GM19372 (cell line): ENCODE measurements around the gene SORCS2.

ENCODE experiments used
- ATAC-seq: cut with Tn5 transposase; IDR thresholded peaks from one replicate; pipeline ENCODE4 v1.9.1; 2021; ENCODE audit warnings: mild to moderate bottlenecking, low read depth, moderate library complexity; ENCODE audit not compliant: unreplicated experiment

The SORCS2 gene

DNA sequence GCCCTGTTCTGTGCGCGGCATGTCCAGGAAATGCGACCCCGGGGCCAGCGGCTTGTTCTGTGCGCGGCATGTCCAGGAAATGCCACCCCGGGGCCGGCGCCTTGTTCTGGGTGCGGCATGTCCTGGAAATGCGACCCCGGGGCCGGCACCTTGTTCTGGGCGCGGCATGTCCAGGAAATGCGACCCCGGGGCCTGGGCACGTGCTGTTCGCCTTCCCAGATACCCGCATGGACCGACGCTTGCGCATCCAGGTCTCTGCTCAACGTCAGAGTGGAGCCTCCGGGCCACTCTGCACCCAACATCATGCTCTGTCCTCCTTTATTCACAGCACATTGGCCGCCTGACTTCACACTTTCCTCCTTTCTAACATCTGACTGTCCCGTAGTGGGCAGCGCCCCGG is 318.2 kb downstream of the SORCS2 start:
- no peak for ATAC-seq

DNA sequence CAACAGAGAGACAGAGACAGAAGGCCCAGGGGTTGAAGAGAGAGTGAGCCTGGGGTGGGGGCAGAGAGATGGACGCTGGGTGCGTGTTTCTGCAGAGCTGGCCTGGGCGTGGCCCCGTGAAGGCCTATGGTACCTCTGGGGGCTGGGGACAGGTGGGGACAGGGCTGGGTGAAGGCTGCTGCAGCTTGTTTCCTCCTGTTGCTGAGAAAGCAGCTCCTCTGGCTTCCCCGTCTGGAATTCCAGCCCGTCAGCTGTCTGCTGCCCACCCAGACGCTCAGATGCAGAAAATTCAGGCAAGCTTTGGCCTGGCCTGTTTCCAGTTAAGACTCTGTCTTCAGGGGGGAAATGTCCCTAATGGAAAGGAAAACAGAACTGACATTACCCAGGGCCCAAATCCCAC is 319.2 kb downstream of the SORCS2 start:
- no peak for ATAC-seq

DNA sequence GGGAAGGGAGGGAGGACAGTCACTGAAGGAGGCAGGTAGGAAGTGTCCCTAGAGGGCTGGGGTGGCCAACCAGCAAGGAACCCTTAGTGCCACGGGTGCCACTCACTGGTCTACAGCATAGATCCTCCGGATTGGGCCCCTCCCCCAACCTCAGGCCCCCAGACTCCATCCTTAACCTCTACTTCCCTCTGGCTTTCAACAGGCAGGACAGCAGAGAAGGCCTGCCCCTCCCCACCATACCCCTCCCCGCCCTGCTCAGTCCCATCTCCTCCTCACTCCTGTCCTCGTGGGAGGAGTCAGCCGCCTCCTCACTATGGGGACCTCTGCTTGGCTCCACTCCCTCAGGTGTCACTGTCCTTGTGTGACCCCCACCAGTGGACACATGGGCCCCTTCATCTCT is 320.1 kb downstream of the SORCS2 start:
- ATAC-seq, result no peak

DNA sequence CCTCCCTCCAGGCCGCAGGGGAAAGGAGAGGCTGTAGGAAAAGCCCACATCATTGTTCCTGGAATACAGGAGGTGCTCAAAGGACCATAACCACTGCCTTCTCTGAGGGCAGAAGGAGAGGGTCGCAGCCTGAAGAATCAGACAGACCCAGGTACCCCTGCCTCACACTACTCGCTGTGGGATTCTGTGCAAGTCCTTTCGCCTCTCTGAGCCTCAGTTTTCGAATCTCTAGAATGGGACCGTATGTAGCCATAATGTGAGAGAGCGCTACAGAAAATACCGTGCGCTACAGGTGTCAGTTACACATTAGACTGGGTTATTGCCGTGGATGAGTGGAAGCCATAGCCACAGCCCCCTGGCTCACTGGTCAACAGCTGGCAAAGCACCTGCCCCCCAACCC is 320.6 kb downstream of the SORCS2 start:
- no peak for ATAC-seq

DNA sequence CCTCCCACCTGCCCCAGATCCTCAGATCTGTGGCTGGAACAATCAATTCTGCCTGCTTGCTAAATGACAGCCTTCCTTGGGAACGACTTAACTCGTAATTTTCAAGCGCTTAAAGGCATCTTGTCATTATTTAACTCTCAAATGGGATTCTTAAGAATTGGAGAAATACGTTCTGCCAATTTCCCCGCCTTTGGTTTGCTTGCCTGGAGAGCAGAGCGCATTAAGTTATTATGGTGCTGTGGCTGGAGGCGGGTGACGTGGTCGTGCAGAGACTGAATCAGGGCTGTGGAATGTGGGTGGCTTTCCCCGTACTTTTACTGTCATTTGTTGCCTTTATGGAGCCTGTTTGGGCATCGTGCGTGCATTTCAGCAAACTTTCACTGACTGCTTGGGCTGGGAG is 321.3 kb downstream of the SORCS2 start:
- ATAC-seq, result no peak

DNA sequence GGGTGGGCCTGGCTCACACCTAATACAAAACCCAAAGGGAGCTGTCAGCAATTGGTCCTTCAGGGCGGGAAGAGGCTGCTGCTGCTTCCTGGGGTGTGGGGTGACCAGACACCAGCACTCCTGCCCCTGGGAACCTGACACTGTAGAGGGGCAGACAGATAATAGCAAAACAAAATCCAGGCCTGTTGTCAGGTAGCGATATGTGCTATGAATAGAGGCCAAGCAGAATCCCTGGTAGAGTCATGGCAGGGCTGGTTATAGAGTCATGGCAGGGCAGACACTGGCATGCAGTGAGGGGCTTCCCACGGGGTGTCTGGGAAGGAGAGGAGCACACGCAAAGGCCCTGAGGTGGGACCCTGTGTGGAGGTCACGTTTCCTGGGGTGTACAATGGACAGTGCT is 321.9 kb downstream of the SORCS2 start:
- no peak for ATAC-seq

DNA sequence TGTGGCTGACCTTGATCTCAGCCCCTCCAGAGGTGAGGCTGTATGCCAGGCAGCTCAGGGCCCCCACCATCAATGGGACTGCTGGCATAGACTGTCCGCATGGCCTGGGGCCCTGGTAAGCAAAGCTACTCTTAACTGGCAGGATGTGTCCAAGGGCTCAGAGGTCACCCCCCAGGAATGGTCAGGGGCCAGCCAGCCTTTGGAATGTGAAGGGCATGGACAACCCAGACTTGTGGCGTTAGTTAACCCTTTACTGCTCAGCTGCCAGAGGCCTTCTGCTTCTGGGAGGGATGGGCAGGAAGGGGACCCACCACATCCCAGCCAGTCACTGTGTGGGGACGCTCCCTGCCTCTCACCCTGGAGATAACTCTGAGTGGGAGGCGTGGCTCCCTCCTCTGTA is 322.5 kb downstream of the SORCS2 start:
- no peak for ATAC-seq

DNA sequence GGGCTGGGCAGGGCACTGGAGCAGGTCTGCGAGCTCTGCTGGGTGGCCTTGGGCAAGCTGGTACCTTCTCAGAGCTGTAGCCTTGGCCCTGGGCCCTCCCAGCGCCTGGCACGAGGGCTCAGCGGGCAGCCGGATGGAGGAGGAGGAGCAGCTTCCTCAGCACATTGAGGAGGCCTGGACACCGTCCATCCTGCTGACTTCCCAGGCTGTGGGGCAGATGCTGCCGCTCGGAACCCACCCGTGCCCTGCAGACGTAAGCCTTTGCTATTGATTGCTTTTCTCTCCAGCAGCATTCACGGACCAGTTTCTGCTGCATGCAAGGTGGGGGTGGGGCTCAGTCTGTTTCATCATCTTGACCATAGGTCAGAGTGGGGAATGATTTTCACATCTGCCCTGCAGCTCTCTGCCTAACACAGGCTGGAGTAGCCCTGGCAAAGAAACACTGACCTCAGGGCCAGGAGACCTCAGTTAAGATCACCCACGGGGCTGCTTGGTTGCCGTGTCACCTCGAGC is 323.1 kb downstream of the SORCS2 start:
- ATAC-seq, result no peak

DNA sequence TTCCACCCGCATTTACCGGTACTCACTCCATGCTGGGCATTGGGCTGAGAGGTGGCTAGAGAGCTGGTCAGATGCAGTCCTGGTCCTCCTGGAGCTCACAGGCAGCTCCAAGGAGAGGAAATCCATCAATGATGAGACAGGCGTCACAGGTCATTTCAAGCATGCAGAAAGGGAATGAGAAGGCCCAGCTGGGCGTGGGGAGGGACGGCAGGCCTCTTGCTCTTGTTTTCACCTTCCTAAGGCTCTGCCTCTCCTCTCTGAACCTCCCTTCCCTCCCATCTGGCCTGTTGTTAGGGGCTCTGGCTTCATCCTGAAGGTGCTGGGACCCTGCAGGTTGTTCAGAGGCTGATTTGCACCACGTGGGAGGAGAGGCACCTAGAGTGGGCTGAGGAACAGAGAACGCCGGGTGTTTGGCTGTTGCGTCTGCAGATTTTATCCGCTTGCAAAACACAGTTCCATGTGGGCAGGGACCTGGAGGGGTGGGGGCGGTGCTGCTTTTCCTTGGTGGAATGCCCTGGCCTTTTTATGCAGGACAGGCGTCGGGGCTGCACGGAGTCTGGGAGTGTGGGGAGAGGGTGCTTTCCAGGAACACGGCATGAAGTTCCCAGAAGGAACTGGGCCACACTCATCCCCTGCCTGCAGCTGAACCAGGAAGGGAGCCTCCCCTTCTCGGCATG is 323.9 kb downstream of the SORCS2 start:
- ATAC-seq, result no peak

DNA sequence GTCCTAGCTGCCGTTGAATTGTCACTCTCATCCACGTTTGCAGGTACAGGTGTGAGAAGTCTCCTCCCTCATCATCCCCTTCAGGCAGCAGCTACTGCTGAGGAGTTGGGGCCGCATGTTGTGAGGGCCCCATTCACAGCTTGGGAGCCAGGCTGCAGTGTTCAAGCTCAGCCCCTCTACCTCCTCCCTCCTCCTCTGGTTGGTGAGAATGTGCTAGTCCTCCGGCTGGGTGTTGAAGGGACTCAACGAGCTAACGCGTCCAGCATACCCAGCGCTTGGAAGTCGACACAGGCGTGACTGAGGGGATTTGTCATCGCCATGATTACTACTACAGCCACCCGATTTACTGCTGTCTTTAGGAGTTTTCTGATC is 324.4 kb downstream of the SORCS2 start:
- no peak for ATAC-seq

DNA sequence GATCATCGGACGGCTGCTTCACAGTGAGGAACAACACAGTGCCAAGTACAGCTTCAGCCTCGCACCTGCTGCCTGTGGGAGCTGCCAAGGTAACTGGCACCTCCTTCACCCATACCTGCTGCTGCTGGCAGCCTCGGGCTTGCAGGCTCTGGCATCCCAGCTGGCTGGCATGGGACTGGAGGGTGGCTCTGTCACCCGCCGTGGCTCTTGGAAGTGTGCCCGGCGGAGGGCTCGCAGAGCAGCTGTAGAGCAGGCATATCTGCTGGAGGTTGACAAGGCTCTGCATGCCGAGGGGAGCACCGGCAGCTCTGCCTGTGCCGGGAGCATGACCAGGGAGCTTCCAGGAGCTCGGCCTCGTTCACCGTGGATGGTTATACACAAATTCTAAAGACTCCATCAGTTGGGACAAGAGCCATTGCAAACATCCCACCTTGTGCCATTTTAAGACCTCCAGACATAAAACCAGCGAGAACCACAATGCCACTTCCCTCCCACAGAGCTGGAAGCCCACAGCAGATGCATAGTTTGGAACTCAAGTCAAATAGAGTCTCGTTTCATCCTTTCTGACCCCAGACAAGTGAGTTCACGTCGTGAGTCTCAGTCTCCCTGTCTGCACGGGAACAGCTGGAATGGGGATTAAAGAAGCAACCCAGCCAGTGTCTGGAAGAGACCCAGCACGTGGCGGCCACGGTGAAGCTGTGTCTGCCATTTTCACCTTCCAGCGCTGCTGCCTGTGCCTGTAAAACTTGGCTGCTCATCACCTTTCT is 326.7 kb downstream of the SORCS2 start:
- ATAC-seq, result no peak

DNA sequence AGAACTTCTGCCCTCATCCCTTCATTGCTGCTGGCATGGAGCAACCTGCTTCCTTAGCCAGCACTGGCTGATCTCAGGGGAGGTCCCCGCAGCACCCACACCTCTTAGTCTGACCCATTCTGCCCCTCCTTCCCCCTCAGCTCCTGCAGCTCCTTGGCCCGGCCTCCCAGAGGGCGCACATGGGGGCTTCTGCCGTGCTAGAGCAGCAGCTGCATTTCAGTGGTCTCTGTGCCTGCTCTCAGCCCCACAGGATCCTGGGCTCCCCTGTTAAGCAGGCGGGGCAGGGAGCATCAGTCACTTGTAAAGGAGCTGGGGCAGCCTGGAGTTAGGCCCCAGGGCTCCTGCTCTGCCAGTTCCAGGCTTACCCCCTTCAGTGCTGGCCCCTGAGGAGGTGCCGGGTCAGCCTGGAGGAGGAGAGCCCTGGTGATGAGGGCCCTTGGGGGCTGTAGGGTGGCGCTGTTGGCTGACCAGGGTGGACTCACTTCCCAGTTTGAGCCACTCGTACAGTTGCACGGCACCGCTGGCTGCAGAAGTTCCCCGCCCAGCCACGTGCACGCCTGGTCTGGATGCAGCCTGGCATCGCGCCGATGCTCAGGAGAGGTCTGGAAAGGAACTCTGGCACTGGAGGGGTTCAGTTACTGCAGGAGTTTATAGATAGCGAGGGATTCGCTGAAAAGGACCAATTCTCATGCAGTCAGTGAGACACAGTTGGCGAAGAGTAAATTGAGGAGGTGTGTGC is 327.5 kb downstream of the SORCS2 start:
- ATAC-seq, result no peak

DNA sequence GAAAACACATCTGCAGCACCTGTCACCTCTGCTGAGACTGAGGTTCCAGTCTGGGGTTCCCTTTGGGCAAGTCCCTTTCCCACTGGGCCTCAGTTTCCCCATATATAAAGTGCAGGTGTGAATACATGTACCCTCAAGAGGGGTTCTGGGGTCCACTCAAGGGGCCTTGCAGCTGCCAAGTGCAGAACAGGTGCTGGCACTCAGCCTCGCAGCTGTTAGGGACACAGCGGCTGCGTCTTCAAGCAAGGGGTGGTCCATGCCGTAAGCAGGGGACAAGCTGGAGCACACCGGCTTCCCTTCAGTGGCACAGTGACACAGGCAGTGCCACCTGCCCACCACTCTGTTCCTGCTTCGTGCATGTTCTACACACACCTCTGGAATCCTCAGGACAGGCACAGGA is 329.3 kb downstream of the SORCS2 start:
- no peak for ATAC-seq

DNA sequence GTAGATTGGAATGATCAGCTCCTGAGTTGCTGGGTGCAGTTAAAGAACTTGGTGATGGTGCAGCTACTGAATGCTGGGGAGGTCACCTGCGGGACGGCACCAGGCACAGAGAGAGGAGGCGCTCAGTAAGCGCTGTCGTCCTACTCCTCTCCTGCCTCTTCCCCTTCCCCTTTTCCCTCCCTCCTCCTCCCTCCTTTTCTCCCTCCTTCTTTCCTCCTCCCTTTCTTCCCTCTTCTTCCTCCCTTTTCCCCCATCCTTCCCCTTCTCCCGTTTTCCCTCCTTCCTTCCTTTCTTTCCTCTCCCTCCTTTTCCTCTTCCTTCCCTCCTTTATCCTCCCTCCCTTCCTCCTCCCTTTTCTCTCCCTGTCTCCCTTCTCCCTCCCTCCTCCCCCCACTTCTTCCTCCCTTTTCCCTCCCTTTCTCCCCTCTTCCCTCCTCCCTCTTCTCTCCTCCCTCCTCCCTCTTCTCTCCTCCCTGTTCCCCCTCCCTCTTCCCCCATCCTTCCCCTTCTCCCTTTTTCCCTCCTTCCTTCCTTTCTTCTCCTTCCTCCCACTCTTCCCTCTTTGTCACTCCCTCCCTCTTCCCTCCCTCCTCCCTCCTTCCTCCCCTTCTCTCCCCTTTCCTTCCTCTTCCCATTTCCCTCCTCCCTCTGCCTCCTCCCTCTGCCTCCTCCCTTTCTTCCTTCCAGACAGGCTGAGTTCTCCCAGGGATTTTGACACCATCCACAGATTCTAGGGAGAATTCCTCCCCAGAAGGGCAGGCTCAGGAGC is 330.3 kb downstream of the SORCS2 start:
- ATAC-seq, result no peak

DNA sequence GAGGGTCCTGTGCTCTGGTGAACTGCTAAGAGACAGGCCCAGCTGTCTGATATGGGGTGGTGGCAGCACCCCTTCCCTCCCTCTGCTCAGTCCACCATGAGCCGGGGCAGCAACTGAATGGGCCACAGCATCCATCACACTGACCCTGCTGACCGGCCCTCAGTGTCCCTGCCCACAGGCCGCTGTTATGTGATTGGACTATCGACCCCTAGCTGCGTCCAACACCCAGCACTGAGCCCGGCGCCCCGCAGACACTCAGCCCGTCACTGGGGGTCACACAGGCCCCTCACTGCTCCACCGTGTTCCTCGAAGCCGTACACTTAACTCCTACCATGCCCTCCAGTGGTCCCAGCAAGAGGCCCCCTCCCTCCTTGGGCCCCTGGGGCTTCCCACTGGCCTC is 331.2 kb downstream of the SORCS2 start:
- ATAC-seq, result no peak

DNA sequence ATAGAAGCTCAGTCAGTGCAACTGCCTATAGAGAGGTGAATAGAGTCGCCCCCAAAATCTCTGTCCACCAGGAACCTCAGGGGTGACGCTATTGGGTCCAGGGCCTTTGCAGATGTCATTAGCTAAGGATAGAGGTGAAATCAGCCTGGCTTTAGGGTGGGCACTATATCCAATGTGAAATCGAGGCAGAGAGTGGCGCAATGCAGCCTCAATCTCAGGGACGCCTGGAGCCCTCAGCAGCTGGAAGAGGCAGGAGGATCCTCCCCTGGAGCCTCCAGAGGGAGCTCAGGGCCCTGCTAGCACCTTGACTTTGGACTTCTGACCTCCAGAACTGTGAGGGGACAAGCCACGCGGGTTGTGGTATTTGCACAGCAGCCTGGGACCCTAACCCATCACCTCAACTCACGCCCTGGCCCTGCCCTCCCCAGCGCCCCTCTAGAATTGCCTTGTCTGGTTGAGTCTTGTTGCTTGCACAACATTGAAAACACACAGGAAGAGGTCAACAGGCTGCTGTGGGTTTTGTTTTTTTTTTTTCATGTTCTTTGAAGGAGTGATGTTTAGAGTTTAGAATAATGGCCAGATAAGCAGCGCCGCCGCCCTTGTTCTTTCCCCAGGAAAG is 331.8 kb downstream of the SORCS2 start:
- no peak for ATAC-seq

DNA sequence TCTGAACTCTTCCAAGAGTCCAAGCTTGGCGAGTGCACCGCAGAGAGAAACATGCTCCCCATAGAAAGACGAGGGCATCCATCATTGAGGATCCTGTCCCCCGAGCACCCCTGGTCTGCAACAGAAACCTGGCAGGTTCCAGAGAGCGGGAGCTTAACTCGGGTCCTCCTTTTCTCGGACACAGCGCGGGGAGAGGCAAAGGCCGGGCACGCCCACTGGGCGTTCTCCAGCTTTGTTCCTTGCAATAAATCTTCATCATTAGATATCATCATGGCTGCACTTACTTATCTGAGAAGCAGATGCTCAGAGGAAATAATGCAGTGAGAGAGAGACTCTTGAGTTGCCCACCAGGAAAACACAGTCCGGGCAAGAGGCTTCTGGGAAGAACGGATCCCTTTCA is 332.5 kb downstream of the SORCS2 start:
- no peak for ATAC-seq

DNA sequence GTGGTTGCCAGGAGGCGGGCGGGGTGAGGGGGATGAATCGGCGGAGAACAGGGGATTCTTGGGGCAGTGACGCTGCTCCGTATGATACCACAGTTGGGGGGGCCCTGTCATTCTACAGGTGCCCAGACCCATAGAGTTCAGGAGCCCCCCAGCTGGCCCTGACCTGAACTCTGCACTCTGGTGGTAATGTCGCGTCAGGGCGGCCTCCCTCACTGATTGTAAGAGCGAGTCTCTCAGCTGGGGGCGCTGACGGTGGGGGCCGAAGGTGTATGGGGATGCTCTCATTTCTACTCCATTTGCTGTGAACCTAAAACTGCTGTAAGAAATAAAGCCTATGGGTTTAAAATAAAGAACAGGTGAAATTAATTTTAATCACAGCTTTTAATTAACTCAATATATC is 334.2 kb downstream of the SORCS2 start:
- no peak for ATAC-seq

DNA sequence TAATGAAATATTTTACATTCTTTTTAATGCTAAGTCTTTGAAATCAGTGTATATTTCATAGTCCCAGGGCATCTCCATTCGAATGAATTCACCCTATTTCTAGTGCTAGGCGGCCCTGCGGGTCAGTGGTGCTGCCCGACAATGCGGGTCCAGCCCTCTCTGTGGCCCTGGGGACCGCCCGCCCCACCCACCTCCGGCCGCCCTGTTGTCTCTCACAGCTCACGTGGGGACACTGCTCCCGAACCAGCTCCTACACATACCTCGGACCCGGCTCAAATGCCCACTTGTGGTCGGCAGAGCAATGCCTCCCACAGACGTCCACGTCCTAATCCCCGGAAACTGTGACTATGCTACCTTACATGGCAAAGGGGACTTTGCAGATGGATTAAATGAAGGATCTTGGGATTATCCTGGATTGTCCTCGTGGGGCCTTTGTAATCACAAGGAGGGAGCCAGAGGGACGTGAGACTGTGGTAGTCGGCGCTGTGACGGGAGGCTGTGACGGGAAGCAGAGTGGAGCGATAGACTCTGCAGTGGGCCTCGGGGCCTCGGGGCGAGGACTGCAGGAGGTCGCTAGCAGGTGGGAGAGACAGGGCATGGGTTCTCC is 334.7 kb downstream of the SORCS2 start:
- no peak for ATAC-seq
